H1 (cell line): ENCODE data around the gene ANKRD11. TPM values are rescaled to one million over a fixed set of nuclear protein-coding genes. Genes with fewer than 3 reads are reported as not detected.

Experiments
- CTCF ChIA-PET: fragments of 300-600 bp; sonication (Branson Sonifier 250); formaldehyde crosslinking; loops from one replicate; lab custom pipeline; 2021; ENCODE audit not compliant: partially characterized antibody; lab: Charles Lee
- POLR2A ChIA-PET: fragments of 300-600 bp; sonication (Branson Sonifier 250); formaldehyde crosslinking; loops from one replicate; lab custom pipeline; 2021; ENCODE audit warnings: inconsistent platforms; ENCODE audit not compliant: partially characterized antibody; lab: Charles Lee
- DNase-seq, 2 experiments: peaks; one replicate each; pipeline versions ENCODE4 v3.0.0 to v3.0.0-alpha.2; 2010 to 2022; ENCODE audit warnings: low spot score in 2 of 2, low read depth in 1 of 2, mixed read lengths in 1 of 2
- FAIRE-seq: peaks from 2 replicates; lab custom pipeline; 2011; peaks lifted over from hg19 to GRCh38; lab: Jason Lieb, UNC
- H2AFZ ChIP-seq: 2 replicates; pipeline ENCODE4 v1.8.1; 2012; ENCODE audit warnings: low read length, inconsistent platforms
- H2AK5ac ChIP-seq: 2 replicates; pipeline ENCODE4 v1.6.1; 2013; ENCODE audit warnings: low read depth, low read length
- H2BK120ac ChIP-seq: replicated peaks from 2 replicates; pipeline ENCODE3; 2013; ENCODE audit warnings: low read depth, low read length, inconsistent platforms
- H2BK12ac ChIP-seq: 2 replicates; pipeline ENCODE4 v1.6.1; 2013; ENCODE audit warnings: low read depth, low read length
- H2BK15ac ChIP-seq: 2 replicates; pipeline ENCODE4 v1.6.1; 2013; ENCODE audit warnings: low read length
- H2BK20ac ChIP-seq: 2 replicates; pipeline ENCODE4 v1.6.1; 2013; ENCODE audit warnings: low read length
- H2BK5ac ChIP-seq: 2 replicates; pipeline ENCODE4 v1.6.1; 2013; ENCODE audit warnings: low read depth, low read length
- H3K14ac ChIP-seq: 2 replicates; pipeline ENCODE4 v1.6.1; 2013; ENCODE audit warnings: inconsistent platforms; ENCODE audit not compliant: insufficient read length
- H3K18ac ChIP-seq: 2 replicates; pipeline ENCODE4 v1.6.1; 2013; ENCODE audit warnings: low read length; ENCODE audit errors: extremely low read depth
- H3K23ac ChIP-seq: 2 replicates; pipeline ENCODE4 v1.6.1; 2013; ENCODE audit warnings: inconsistent platforms; ENCODE audit not compliant: insufficient read length
- H3K23me2 ChIP-seq: 2 replicates; pipeline ENCODE4 v1.6.1; 2013; ENCODE audit warnings: low read depth, low read length
- H3K27ac ChIP-seq: 2 replicates; pipeline ENCODE4 v1.6.1; 2011; ENCODE audit warnings: low read depth, low read length, inconsistent platforms
- H3K27me3 ChIP-seq, 4 experiments: replicated peaks in 1 of 4; 1 replicate in 1 of 4; 2 replicates in 3 of 4; pipeline versions ENCODE4 v1.6.1 to v1.8.1; 2011 to 2013; ENCODE audit warnings: low read length in 3 of 4, mild to moderate bottlenecking in 3 of 4, inconsistent platforms in 2 of 4, mixed read lengths in 2 of 4, moderate library complexity in 1 of 4; ENCODE audit not compliant: control insufficient read depth in 3 of 4, insufficient read depth in 3 of 4; ENCODE audit errors: extremely low read depth in 1 of 4
- H3K36me3 ChIP-seq, 4 experiments: 2 replicates each; pipeline versions ENCODE4 v1.6.1 to v1.8.1; 2011 to 2013; ENCODE audit warnings: mild to moderate bottlenecking in 4 of 4, low read length in 3 of 4, moderate library complexity in 2 of 4, control low read depth in 1 of 4, inconsistent platforms in 1 of 4; ENCODE audit not compliant: insufficient read depth in 4 of 4, control insufficient read depth in 2 of 4
- H3K4ac ChIP-seq: replicated peaks from 2 replicates; pipeline ENCODE3; 2013; ENCODE audit warnings: low read length, low read depth, mixed read lengths, inconsistent platforms; ENCODE audit not compliant: insufficient read length
- H3K4me1 ChIP-seq, 4 experiments: replicated peaks in 1 of 4; 1 replicate in 1 of 4; 2 replicates in 3 of 4; pipeline versions ENCODE4 v1.6.1 to v1.8.1; 2011 to 2013; ENCODE audit warnings: low read length in 3 of 4, inconsistent platforms in 2 of 4, mixed read lengths in 1 of 4; ENCODE audit not compliant: insufficient read depth in 4 of 4, control insufficient read depth in 3 of 4
- H3K4me2 ChIP-seq, 2 experiments: 2 replicates each; pipeline versions ENCODE4 v1.6.1 to v1.8.1; 2011 to 2013; ENCODE audit warnings: low read depth in 2 of 2, low read length in 2 of 2, control low read depth in 1 of 2, inconsistent platforms in 1 of 2, mild to moderate bottlenecking in 1 of 2; ENCODE audit not compliant: insufficient read depth in 1 of 2
- H3K4me3 ChIP-seq, 4 experiments: fragments of 200-600, 300-600 bp in 1 of 4; sonication (generic), shearing (Covaris generic), sonication (Bioruptor Twin) in 1 of 4; 2 replicates each; pipeline versions ENCODE4 v1.5.1 to v1.8.1; 2011 to 2016; ENCODE audit warnings: low read length in 4 of 4, low read depth in 3 of 4, control low read depth in 2 of 4, inconsistent platforms in 2 of 4, mild to moderate bottlenecking in 2 of 4, mixed read lengths in 1 of 4, moderate library complexity in 1 of 4; ENCODE audit not compliant: insufficient read depth in 2 of 4; ENCODE audit errors: extremely low read depth in 1 of 4
- H3K56ac ChIP-seq: replicated peaks from 2 replicates; pipeline ENCODE3; 2013; ENCODE audit warnings: low read depth, mild to moderate bottlenecking, mixed read lengths, low read length, inconsistent platforms; ENCODE audit not compliant: insufficient read length
- H3K79me1 ChIP-seq: 2 replicates; pipeline ENCODE4 v1.6.1; 2013; ENCODE audit warnings: low read depth, low read length, control low read depth
- H3K79me2 ChIP-seq, 2 experiments: 2 replicates each; pipeline versions ENCODE4 v1.6.1 to v1.8.1; 2012 to 2013; ENCODE audit warnings: low read length in 2 of 2, mild to moderate bottlenecking in 2 of 2, inconsistent platforms in 1 of 2; ENCODE audit not compliant: insufficient read depth in 2 of 2, control insufficient read depth in 1 of 2
- H3K9ac ChIP-seq, 4 experiments: replicated peaks in 1 of 4; 1 replicate in 1 of 4; 2 replicates in 3 of 4; pipeline versions ENCODE4 v1.6.1 to v1.8.1; 2011 to 2013; ENCODE audit warnings: low read depth in 3 of 4, low read length in 3 of 4, control low read depth in 2 of 4, mild to moderate bottlenecking in 2 of 4, moderate library complexity in 2 of 4, inconsistent platforms in 1 of 4; ENCODE audit errors: extremely low read depth in 1 of 4
- H3K9me3 ChIP-seq, 2 experiments: 2 replicates each; pipeline versions ENCODE4 v1.6.1 to v1.8.1; 2012 to 2013; ENCODE audit warnings: mild to moderate bottlenecking in 2 of 2, moderate library complexity in 2 of 2, control low read depth in 1 of 2, inconsistent platforms in 1 of 2, low read depth in 1 of 2, low read length in 1 of 2, mixed read lengths in 1 of 2; ENCODE audit not compliant: insufficient read depth in 2 of 2
- H4K20me1 ChIP-seq, 2 experiments: replicated peaks in 1 of 2; 2 replicates each; pipeline versions ENCODE3 to v1.8.1; 2011 to 2013; ENCODE audit warnings: inconsistent platforms in 2 of 2, low read length in 2 of 2, mild to moderate bottlenecking in 1 of 2; ENCODE audit not compliant: insufficient read depth in 2 of 2, control insufficient read depth in 1 of 2
- H4K5ac ChIP-seq: 2 replicates; pipeline ENCODE4 v1.6.1; 2013; ENCODE audit warnings: low read length, low read depth, mixed read lengths, inconsistent platforms; ENCODE audit not compliant: insufficient read length
- H4K8ac ChIP-seq: 2 replicates; pipeline ENCODE4 v1.8.0; 2013; ENCODE audit warnings: mild to moderate bottlenecking, moderate library complexity, low read length, inconsistent platforms; ENCODE audit not compliant: insufficient read depth; ENCODE audit errors: extremely low read depth
- H4K91ac ChIP-seq: replicated peaks from 2 replicates; pipeline ENCODE3; 2013; ENCODE audit warnings: low read length, mixed read lengths, inconsistent platforms; ENCODE audit not compliant: insufficient read length
- ATF2 ChIP-seq: IDR thresholded peaks from 2 replicates; pipeline ENCODE4 v1.6.1; 2012; ENCODE audit warnings: low read length, inconsistent platforms
- BRCA1 ChIP-seq: IDR thresholded peaks from 2 replicates; pipeline ENCODE4 v1.6.1; 2012; ENCODE audit warnings: low read depth, low read length, improper control_type of control experiment
- CHD1 ChIP-seq: IDR thresholded peaks from 2 replicates; pipeline ENCODE4 v1.6.1; 2012; ENCODE audit warnings: low read depth, low read length, improper control_type of control experiment
- CHD2 ChIP-seq: IDR thresholded peaks from 2 replicates; pipeline ENCODE4 v1.6.1; 2012; ENCODE audit warnings: low read length, improper control_type of control experiment
- CREB1 ChIP-seq: IDR thresholded peaks from 2 replicates; pipeline ENCODE4 v1.6.1; 2012; ENCODE audit warnings: inconsistent platforms
- CTBP2 ChIP-seq: IDR thresholded peaks from 2 replicates; pipeline ENCODE4 v1.7.0; 2011; ENCODE audit warnings: borderline replicate concordance, mild to moderate bottlenecking, moderate library complexity, mixed read lengths, low read length; ENCODE audit not compliant: insufficient read depth, insufficient read length
- EGR1 ChIP-seq: IDR thresholded peaks from 2 replicates; pipeline ENCODE4 v1.6.1; 2011; ENCODE audit warnings: low read depth, low read length, borderline replicate concordance
- EZH2 ChIP-seq: fragments of 200-600 bp; sonication (generic); IDR thresholded peaks from 2 replicates; pipeline ENCODE4 v1.7.1; 2012; ENCODE audit warnings: low read depth, mild to moderate bottlenecking, moderate library complexity, low read length, inconsistent platforms; ENCODE audit not compliant: severe bottlenecking
- KDM5A ChIP-seq: fragments of 200-600 bp; IDR thresholded peaks from 2 replicates; pipeline ENCODE4 v1.7.1; 2012; ENCODE audit warnings: mild to moderate bottlenecking, low read length, inconsistent platforms, mixed read lengths
- PHF8 ChIP-seq: fragments of 200-600 bp; sonication (generic); conservative IDR thresholded peaks from 2 replicates; pipeline ENCODE4 v1.7.1; 2012; ENCODE audit warnings: low read depth, mild to moderate bottlenecking, inconsistent platforms, low read length, moderate library complexity
- RFX5 ChIP-seq: IDR thresholded peaks from 2 replicates; pipeline ENCODE4 v1.6.1; 2011; ENCODE audit warnings: low read depth, low read length, improper control_type of control experiment, borderline replicate concordance
- SP1 ChIP-seq: IDR thresholded peaks from 2 replicates; pipeline ENCODE4 v1.6.1; 2011; ENCODE audit warnings: low read depth, low read length
- WGBS, 2 experiments: shearing (Covaris generic) in 1 of 2; methylation state at CpG; one replicate each; pipeline versions ENCODE4 v1.1.6 to v1.1.7; 2013 to 2015; ENCODE audit warnings: low lambda C conversion rate in 2 of 2, mixed read lengths in 2 of 2, inconsistent platforms in 1 of 2, low coverage in 1 of 2, missing lambda C conversion rate in 1 of 2; ENCODE audit not compliant: insufficient replicate concordance in 2 of 2, insufficient coverage in 1 of 2, insufficient read length in 1 of 2; ENCODE audit errors: extremely low coverage in 1 of 2, missing lambda C conversion rate in 1 of 2; 5-methylcytosine and 5-hydroxymethylcytosine counted together
- polyA plus RNA-seq, 7 experiments: library from polyadenylated mRNA; depleted of rRNA in 3 of 7; stranded (reverse) in 5 of 7; unstranded in 2 of 7; fragments of >200 nt in 5 of 7; fragments of 200-250 nt in 2 of 7; gene quantifications; 1 replicate in 5 of 7; 2 replicates in 1 of 7; 4 replicates in 1 of 7; pipeline versions ENCODE4 v1.2.1 to v1.2.3, GENCODE V29; 2011 to 2013; ENCODE audit warnings: missing spikeins in 2 of 7, mixed read lengths in 2 of 7
- total RNA-seq: library from RNA; stranded (reverse); fragmentation: NEBNext Ultra II Directional; extraction: Animal tissue kit (Norgen Biotek cat#: 25700); gene quantifications from 2 replicates; pipeline ENCODE4 v1.2.1, GENCODE V29; 2021

The ANKRD11 gene
- total and polyA plus RNA-seq, 2 of the 8 experiments (the other 6 are each of a cell fraction or from before 2014, with no cell fraction given): 46.5 to 142 TPM

GRCh38 chr16:89283449-89283848 is 206.9 kb downstream of the ANKRD11 start:
- H3K4me1 ChIP-seq: no peaks in the 10 kb centered on the region
- no peak for DNase-seq
- H3K79me2 ChIP-seq: peaks cover 0 to 6% of the 10 kb centered on the region in 2 experiments; a peak in 1 of 4 replicates
- H3K9ac ChIP-seq: no peak overlapping the region
- no peak overlapping the region for H2BK15ac ChIP-seq
- no peaks in the 10 kb centered on the region for H3K23me2 ChIP-seq
- no peak overlapping the region for H4K91ac ChIP-seq
- no peak overlapping the region for H3K27ac ChIP-seq
- H4K5ac ChIP-seq: no peak overlapping the region
- ChIA-PET CTCF (interaction anchor here (0.5 to 3.1 kb wide), 4 partner anchors 10 to 96 kb away, joined by 3 to 9 read pairs (median 6); no protein-coding TSS in a partner anchor), POLR2A (no interaction called here)
- TF ChIP-seq SP1: no peak
- TF ChIP-seq CHD1: no peak
- no peak for TF ChIP-seq EZH2
- TF ChIP-seq ATF2: no peak
- TF ChIP-seq BRCA1: no peak
- no peak for TF ChIP-seq RFX5
- no peak for TF ChIP-seq PHF8
- no peak for TF ChIP-seq KDM5A
- TF ChIP-seq CREB1: no peak
- no peak for TF ChIP-seq CTBP2
- TF ChIP-seq CHD2: no peak
- no peak for TF ChIP-seq EGR1
- H3K27me3 ChIP-seq: no peaks in the 10 kb centered on the region
- H3K18ac ChIP-seq: no peak overlapping the region
- no peak overlapping the region for H2BK20ac ChIP-seq
- WGBS, 2 experiments: 87% methylated on average over 15 of the region's 20 CpGs; no CpG with 5 or more reads in 1 of the 2 experiments
- H3K79me1 ChIP-seq: peaks cover 3% of the 10 kb centered on the region; the same call in 1 of the 2 replicates
- no peak overlapping the region for H2AFZ ChIP-seq
- H2BK120ac ChIP-seq: no peak overlapping the region
- H3K36me3 ChIP-seq: peaks cover 28 to 72% (median 52%) of the 10 kb centered on the region in 4 experiments
- H2BK12ac ChIP-seq: no peak overlapping the region
- 0 out of 2 replicates have a peak overlapping the region, but pooled peaks have one; percentile 13 for H2BK5ac ChIP-seq
- H3K9me3 ChIP-seq: no peaks in the 10 kb centered on the region
- no peak overlapping the region for H3K4me2 ChIP-seq
- H3K4me3 ChIP-seq: no peak overlapping the region
- FAIRE-seq: no peak
- H4K20me1 ChIP-seq: peaks cover 5 to 6% of the 10 kb centered on the region in 2 experiments
- H2AK5ac ChIP-seq: no peak overlapping the region
- no peak overlapping the region for H3K14ac ChIP-seq
- H3K23ac ChIP-seq: no peak overlapping the region
- H3K4ac ChIP-seq: no peak overlapping the region
- no peak overlapping the region for H4K8ac ChIP-seq
- H3K56ac ChIP-seq: no peak overlapping the region
